Measurements from ENCODE around the gene AIRE.
A peak's percentile ranks its signal among the peaks of the same experiment; 100 is the strongest.
"Not testable (repeated sequence)": the region's sequence is repeated elsewhere in the genome, so short reads cannot be mapped to it uniquely, and the experiment has no call there.

AIRE gene

GRCh38 chr21:44267655-44268142 is 18.0 kb upstream of the AIRE start:
- DNase-seq (ENCODE audit: low read depth in 2 of 2): peak in 1 of 2 donors; percentile 7

GRCh38 chr21:44269090-44269489 is 16.6 kb upstream of the AIRE start:
- no peak for DNase-seq (ENCODE audit: low read depth in 2 of 2)

GRCh38 chr21:44271558-44272283 is 14.0 kb upstream of the AIRE start:
- no peak for DNase-seq (ENCODE audit: low read depth in 2 of 2)

GRCh38 chr21:44272284-44272858 is 13.3 kb upstream of the AIRE start:
- DNase-seq (ENCODE audit: low read depth in 2 of 2): no peak

- no peak for DNase-seq (ENCODE audit: low read depth in 2 of 2)
Measured at GRCh38 chr21:44273046-44273445, 12.6 kb upstream of the AIRE start.

GRCh38 chr21:44275041-44275440 is 10.6 kb upstream of the AIRE start:
- DNase-seq (ENCODE audit: low read depth in 2 of 2): no peak

GRCh38 chr21:44279354-44280260 is 6.1 kb upstream of the AIRE start:
- no peak for DNase-seq (ENCODE audit: low read depth in 2 of 2)

GRCh38 chr21:44281801-44282200 is 3.9 kb upstream of the AIRE start:
- DNase-seq (ENCODE audit: low read depth in 2 of 2): no peak

- DNase-seq (ENCODE audit: low read depth in 2 of 2): no peak
Measured at GRCh38 chr21:44282370-44282769, 3.3 kb upstream of the AIRE start.

- not testable (repeated sequence) for DNase-seq (ENCODE audit: low read depth in 2 of 2)
Measured at GRCh38 chr21:44283211-44283785, 2.4 kb upstream of the AIRE start.

GRCh38 chr21:44283948-44284347 is 1.7 kb upstream of the AIRE start:
- DNase-seq (ENCODE audit: low read depth in 2 of 2): no peak

GRCh38 chr21:44286086-44286715 is 525 bp downstream of the AIRE start:
- no peak for DNase-seq (ENCODE audit: low read depth in 2 of 2)

- DNase-seq (ENCODE audit: low read depth in 2 of 2): no peak
Measured at GRCh38 chr21:44286716-44287632, 1.3 kb downstream of the AIRE start.

GRCh38 chr21:44288251-44289110 is 2.8 kb downstream of the AIRE start:
- DNase-seq (ENCODE audit: low read depth in 2 of 2): no peak

- no peak for DNase-seq (ENCODE audit: low read depth in 2 of 2)
Measured at GRCh38 chr21:44289381-44290010, 3.8 kb downstream of the AIRE start.

- no peak for DNase-seq (ENCODE audit: low read depth in 2 of 2)
Measured at GRCh38 chr21:44290327-44291077, 4.8 kb downstream of the AIRE start.

GRCh38 chr21:44291078-44291935 is 5.6 kb downstream of the AIRE start:
- DNase-seq (ENCODE audit: low read depth in 2 of 2): no peak

All from stimulated activated CD4-positive, alpha-beta T cell treated with anti-CD3 and anti-CD28 coated beads, Interleukin-1b, Interleukin-23, amount 100 ng/mL, for 4 hours (primary cell).